ENCODE data around the gene ATG2B.

GRCh38 chr14:96232506-96232905 lies 130.6 kb downstream of the ATG2B start:
- TF ChIP-seq POLR2A (IDR thresholded peaks at IDR 0.05) (no peak), CTCF (IDR thresholded peaks at IDR 0.05 in 8 of 11, conservative IDR thresholded peaks at IDR 0.05 in 3 of 11) (no peak)

All from spleen (tissue), 7 donors.